Hindlimb muscle (tissue), 1 donor: Measurements from ENCODE around the gene CLEC1A. TPM values are rescaled to one million over a fixed set of nuclear protein-coding genes. Genes with fewer than 3 reads are reported as not detected.
"Not testable (repeated sequence)": the region's sequence is repeated elsewhere in the genome, so short reads cannot be mapped to it uniquely, and the experiment has no call there.

ENCODE experiments used
- DNase-seq: peaks from one replicate; pipeline ENCODE4 v3.0.0-alpha.2; 2013
- polyA plus RNA-seq: library from polyadenylated mRNA; unstranded; fragments of 120-200 nt; gene quantifications from one replicate; pipeline ENCODE4 v1.2.1, GENCODE V29; 2013; ENCODE audit not compliant: insufficient read length

The CLEC1A gene
- polyA plus RNA-seq, 1 donor, result 2.3 TPM

DNA sequence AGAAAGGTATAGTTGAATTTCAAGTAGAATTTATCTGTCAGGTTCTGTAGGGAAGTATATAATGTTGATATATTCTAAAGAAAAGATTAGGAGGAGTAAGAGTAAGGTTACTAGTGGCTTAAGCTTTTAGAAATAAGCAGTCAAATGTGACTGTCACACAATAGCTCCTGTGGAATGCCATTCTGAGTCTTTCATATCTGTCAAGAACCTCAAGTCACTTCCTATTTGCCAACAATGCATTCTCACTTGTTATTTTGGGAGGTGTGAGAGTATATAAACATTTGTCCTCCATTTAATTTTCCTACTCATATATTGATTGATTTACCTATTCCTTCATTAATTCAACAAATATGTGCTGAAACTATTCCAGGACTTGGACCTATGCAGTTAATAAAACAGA lies 56.6 kb downstream of the CLEC1A start:
- no peak for DNase-seq

DNA sequence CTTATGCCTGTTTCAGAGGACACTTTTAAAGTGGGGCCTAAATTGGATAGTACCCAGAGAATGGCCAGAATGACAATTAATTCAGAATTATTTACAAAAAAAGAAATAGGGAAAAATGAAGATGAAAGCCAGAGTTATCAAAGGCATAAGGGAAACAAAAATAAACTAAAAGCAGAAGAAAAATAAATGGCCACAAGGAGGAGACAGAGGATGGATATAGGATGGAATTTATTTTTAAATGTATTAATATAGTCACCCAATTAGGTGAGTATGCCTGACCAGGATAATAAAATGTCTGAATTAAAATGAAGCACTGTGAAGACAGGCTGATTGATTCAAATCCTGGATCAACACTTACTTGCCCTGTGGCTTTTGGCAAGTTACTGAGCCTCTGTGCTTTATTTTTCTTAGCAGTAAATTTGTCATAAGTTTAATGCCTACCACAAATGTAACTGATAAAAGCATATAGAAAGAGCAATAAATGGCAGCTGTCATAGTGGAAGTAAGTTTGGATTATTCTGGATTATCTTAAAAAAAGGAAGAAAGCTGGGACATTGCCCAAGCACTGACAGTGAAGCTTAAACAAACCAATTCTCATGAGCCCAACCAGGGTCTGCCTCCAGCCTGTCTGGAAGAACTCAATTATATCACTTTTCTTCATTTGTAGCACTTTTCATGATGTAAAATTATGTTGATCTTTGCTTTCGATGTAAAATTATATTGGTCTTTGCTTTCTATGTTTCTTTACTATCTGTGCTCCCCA lies 64.8 kb downstream of the CLEC1A start:
- peak; percentile 16 for DNase-seq

DNA sequence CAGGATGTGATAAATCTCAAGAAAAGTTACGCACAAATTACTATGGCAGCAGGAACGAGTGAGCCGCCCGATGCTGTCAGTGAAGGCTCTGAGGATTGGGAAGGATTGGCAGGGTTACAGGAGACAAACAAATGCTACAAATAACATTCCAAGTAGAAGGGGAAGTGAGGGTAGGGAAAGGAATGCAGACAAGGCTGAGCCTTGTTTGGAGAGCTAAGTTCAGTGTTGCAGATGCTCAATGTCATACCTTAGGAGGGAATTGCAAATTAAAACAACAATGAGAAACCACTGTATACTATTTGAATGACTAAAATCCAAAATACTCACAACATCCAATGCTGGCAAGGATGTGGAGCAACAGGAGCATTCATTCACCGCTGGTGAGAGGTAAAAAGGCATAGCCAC lies 67.0 kb downstream of the CLEC1A start:
- DNase-seq, result no peak

DNA sequence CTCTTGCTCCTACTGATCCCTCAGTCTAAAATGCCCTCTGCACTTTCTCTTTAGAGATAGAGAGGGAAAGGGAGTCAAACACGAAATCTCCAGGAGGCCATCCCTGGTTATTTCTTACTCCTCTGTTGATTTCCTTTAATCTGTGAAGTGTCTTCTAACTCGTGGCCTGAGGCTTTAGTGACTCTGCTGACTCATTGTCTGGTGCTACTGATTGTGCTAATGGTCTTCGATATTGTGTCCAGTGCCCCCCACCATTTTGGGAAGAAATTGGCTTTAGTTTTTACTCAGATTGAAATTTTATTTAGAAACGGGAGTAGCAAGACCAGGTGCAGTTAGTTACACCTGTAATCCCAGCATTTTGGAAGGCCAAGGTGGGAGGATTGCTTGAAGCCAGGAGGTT lies 67.5 kb downstream of the CLEC1A start:
- no peak for DNase-seq

DNA sequence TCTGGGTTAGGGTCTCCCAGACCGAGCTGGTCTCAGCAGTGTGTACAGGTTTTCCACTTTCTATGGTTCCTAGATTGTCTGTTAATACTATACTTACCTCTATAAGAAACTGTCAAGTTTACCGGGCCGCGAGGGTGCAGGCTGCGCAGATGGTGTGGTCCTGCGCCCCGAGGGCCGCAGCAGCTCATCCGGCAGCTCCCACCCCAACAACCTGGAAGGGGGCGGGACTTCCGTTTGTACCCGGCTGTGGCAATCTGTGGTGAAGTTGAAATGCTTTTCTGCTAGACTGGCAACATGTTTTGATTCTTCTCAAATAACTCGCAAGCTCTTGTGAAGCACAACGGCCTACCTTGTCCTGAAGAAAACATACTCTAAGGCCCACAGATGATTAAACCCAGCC lies 68.3 kb downstream of the CLEC1A start, which contains the start of gene CLEC9A:
TSS of gene CLEC9A (plus strand) at position 237 of the 400 bp plus-strand sequence. CDS start 22,006 bp downstream, outside the sequence.
- DNase-seq, result no peak

DNA sequence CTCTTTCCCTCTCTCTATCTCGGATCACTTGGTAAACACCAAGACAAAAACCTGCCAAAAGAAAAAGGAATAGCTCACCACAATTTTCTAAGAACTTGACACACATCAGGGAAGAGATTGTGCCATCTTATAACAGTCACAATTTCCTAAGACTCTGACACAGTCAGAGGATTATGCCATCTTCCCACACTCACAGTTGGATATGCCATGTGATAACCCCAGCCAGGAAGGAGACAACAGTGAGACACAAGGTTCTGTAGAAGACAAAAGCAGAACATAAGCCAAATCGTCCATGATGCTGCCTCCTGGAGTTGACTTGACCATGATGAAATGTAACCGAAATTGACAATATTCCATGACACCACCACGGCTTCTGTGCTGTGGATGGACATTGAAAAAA lies 71.1 kb downstream of the CLEC1A start:
- DNase-seq, result no peak

DNA sequence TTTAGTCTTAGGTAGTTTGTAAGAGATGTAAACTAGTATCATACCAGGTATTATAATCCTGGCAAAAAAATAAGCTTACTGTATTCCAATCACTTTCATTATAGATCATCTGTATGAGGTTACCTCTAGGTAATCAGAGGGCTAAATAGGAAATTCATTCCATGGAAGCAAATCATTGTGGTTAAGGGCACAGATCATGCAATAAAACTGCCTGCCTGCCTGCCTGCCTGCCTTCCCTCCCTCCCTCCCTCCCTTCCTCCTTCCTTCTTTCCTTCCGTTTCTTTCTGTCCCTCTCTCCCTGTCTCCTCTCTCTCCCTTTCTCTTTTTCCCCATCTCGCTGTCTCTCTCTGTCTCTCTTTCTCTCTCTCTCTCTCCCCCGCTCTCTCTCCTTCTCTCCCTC lies 71.5 kb downstream of the CLEC1A start:
- DNase-seq, result no peak

DNA sequence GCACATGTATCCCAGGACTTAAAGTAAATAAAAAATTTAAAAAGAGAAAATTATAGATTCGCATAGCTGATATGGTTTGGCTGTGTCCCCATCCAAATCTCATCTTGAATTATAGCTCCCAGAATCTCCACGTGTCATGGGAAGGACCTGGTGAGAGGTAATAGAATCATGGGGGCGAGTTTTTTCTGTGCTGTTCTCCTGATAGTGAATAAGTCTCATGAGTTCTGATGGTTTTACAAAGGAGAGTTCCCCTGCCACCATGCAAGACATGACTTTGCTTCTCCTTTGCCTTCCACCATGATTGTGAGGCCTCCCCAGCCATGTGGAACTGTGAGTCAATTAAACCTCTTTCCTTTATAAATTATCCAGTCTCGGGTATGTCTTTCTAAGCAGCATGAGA lies 72.1 kb downstream of the CLEC1A start:
- not testable (repeated sequence) for DNase-seq

DNA sequence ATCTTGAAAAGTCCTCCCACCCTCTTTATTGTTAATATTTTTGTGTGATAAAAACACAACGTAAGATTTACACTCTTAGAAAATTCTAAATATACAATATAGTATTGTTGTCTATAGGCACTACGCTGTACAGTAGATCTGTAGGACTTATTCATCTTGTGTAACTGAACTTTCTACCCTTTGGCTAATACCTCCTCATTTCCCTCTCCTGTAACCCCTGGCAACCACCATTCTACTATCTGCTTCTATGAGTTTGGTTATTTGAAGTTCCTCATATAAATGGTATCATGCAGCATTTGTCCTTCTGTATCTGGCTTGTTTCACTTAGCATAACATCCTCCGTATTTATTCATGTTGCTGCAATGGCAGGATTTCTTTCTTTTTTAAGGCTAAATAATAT lies 73.5 kb downstream of the CLEC1A start:
- no peak for DNase-seq

DNA sequence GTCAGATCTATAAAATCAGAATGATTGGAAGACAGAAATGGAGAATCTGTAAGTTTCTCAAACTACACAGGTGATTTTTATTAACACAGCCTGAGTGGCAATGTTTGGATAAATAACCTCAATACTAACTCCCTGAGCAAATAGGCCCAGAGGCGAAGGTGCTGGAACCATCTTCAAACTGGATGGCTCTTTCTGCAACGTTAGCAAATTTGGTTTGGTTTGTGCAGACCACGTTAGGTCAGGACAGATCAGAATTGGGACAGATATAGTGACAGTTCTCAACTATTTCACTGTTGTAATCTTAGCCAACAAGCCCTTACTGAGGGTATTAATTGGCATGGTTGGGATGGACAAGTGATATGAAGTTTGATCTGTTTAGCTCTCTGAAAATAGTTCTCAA lies 77.4 kb downstream of the CLEC1A start:
- no peak for DNase-seq

Other genes with a start within 250 kb of the CLEC1A start
- 1.7 TPM for gene CLEC2B, start 229.6 kb downstream of the CLEC1A start, polyA plus RNA-seq
- not detected for gene KLRF2, start 217.5 kb downstream of the CLEC1A start, polyA plus RNA-seq
- not detected for gene CLEC2A, start 166.6 kb downstream of the CLEC1A start, polyA plus RNA-seq
- 0.56 TPM for gene CLEC12A, start 127.6 kb downstream of the CLEC1A start, polyA plus RNA-seq
- gene CLEC1B, start 99.9 kb downstream of the CLEC1A start, polyA plus RNA-seq, result not detected
- 0.12 TPM for gene CLEC12B, start 88.4 kb downstream of the CLEC1A start, polyA plus RNA-seq
- gene CLEC9A, start 68.3 kb downstream of the CLEC1A start, polyA plus RNA-seq, result 0.12 TPM
- gene CLEC7A, start 31.2 kb upstream of the CLEC1A start, polyA plus RNA-seq, result 4.2 TPM
- 2.3 TPM for gene OLR1, start 73.1 kb upstream of the CLEC1A start, polyA plus RNA-seq
- 0.23 TPM for gene TMEM52B, start 80.0 kb upstream of the CLEC1A start, polyA plus RNA-seq
- gene GABARAPL1, start 113.9 kb upstream of the CLEC1A start, polyA plus RNA-seq, result 21.2 TPM
- 0.59 TPM for gene KLRD1, start 208.9 kb upstream of the CLEC1A start, polyA plus RNA-seq